Vagina (tissue), 2 donors: ENCODE measurements around the gene MUC6. TPM values are rescaled to one million over a fixed set of nuclear protein-coding genes. Genes with fewer than 3 reads are reported as not detected.

Source experiments
- DNase-seq, 2 donors: peaks; one replicate each; pipeline ENCODE4 v3.0.0-alpha.2; 2017; ENCODE audit errors: extremely low spot score in 2 of 2
- H3K27ac ChIP-seq: fragments of 200-600 bp; sonication (generic); one replicate; pipeline ENCODE4 v1.5.1; 2019
- H3K27me3 ChIP-seq: fragments of 200-600 bp; sonication (generic); one replicate; pipeline ENCODE4 v1.5.1; 2019
- H3K36me3 ChIP-seq, 2 donors: fragments of 200-600 bp; sonication (generic); one replicate each; pipeline ENCODE4 v1.5.1; 2017 to 2019
- H3K4me1 ChIP-seq: fragments of 200-600 bp; sonication (generic); one replicate; pipeline ENCODE4 v1.5.1; 2019
- H3K4me3 ChIP-seq, 2 donors: fragments of 200-600 bp; sonication (generic); 1 replicate in 1 of 2; 2 replicates in 1 of 2; pipeline ENCODE4 v1.5.1; 2016 to 2019
- H3K9me3 ChIP-seq: fragments of 200-600 bp; sonication (generic); one replicate; pipeline ENCODE4 v1.5.1; 2019
- POLR2A ChIP-seq, 2 donors: fragments of 450-650 bp; IDR thresholded peaks; one replicate each; pipeline ENCODE4 v1.6.1; 2017; ENCODE audit warnings: antibody characterized with exemption in 2 of 2, mild to moderate bottlenecking in 2 of 2, moderate library complexity in 2 of 2
- POLR2AphosphoS5 ChIP-seq, 2 donors: sonication (generic); formaldehyde crosslinking; IDR thresholded peaks; one replicate each; pipeline ENCODE4 v1.9.0; 2017; ENCODE audit warnings: antibody characterized with exemption in 2 of 2, mild to moderate bottlenecking in 2 of 2, low read depth in 1 of 2; ENCODE audit not compliant: insufficient read depth in 1 of 2
- intact Hi-C: fragments of 100-400 bp; cut with DNase I; formaldehyde crosslinking; loops from one replicate; pipeline ENCODE4 v1.15.1; 2023
- total RNA-seq: library from RNA; depleted of rRNA; stranded (reverse); fragments of >200 nt; gene quantifications from one replicate; pipeline ENCODE4 v1.2.3, GENCODE V29; 2016
- TF ChIP-seq, protein P1 (sequence below), 3 experiments: fragments of 450-650 bp in 2 of 3; fragments of 200-600 bp in 1 of 3; sonication (generic) in 1 of 3; IDR thresholded peaks; one replicate each; pipeline ENCODE4 v1.5.1; 2017 to 2019; ENCODE audit warnings: antibody characterized with exemption in 3 of 3, mild to moderate bottlenecking in 2 of 3, moderate library complexity in 2 of 3

The MUC6 gene
- total RNA-seq, 1 donor from 2014 or later, result not detected

DNA sequence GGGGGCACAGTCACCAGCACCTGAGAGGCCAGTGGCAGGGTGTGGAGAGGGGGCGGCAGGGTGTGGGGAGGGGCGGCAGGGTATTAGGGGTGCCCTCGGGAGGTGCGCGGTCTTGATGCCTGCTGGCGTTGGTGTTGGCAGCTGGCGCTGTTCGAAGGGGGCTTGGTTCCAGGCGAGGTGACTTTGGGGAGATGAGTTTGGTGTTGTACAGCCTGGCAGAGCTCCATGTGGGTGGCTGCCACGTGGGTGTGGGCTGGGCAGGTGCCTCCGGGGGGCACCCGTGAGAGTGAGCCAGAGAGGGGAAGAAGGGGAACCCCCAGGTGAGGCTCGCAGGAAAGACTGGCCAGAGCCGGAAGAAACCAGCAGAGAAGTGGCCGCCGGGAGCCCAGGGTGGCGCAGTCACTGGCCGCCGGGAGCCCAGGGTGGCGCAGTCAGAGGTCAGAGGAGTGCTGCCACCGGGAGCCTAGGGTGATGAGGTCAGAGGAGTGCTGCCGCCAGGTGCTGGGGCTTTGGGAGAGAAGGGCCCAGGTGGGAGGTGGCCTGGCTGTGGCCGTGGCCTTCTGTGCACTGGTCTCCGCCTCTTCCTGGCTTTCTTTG, 44.7 kb downstream of the MUC6 start:
- intact Hi-C loops, result no loop called here
- no peaks in the 10 kb centered on the region for H3K27me3 ChIP-seq
- TF ChIP-seq POLR2AphosphoS5 (IDR thresholded peaks at IDR 0.05; ENCODE audit: insufficient read depth in 1 of 2, low read depth in 1 of 2) (no peak), POLR2A (IDR thresholded peaks at IDR 0.05) (no peak)
- TF ChIP-seq, protein P1, sequence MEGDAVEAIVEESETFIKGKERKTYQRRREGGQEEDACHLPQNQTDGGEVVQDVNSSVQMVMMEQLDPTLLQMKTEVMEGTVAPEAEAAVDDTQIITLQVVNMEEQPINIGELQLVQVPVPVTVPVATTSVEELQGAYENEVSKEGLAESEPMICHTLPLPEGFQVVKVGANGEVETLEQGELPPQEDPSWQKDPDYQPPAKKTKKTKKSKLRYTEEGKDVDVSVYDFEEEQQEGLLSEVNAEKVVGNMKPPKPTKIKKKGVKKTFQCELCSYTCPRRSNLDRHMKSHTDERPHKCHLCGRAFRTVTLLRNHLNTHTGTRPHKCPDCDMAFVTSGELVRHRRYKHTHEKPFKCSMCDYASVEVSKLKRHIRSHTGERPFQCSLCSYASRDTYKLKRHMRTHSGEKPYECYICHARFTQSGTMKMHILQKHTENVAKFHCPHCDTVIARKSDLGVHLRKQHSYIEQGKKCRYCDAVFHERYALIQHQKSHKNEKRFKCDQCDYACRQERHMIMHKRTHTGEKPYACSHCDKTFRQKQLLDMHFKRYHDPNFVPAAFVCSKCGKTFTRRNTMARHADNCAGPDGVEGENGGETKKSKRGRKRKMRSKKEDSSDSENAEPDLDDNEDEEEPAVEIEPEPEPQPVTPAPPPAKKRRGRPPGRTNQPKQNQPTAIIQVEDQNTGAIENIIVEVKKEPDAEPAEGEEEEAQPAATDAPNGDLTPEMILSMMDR (IDR thresholded peaks at IDR 0.05), result no peak
- DNase-seq, result no peak
- peaks cover 12% of the 10 kb centered on the region for H3K4me1 ChIP-seq
- H3K27ac ChIP-seq, result no peak overlapping the region
- no peak overlapping the region for H3K4me3 ChIP-seq
- peaks cover 0 to 72% of the 10 kb centered on the region in 2 donors for H3K36me3 ChIP-seq
- H3K9me3 ChIP-seq, result no peaks in the 10 kb centered on the region

DNA sequence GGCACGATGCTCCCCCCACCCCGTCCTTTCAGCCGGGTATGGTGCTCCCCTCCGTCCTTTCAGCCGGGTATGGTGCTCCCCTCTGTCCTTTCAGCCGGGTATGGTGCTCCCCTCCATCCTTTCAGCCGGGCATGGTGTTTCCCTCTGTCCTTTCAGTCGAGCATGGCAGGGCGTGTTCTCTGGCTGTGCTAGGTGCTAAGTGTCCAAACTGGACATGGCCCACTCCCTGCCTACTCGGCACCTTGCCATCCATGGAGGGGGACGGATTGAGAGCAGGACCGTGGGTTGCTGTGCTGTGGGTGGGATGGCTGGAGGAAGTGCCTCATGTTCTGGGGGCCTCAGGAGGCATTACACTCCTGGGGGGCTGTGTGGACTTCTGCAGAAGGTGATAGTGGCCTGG, 45.5 kb downstream of the MUC6 start:
- Histone ChIP-seq H3K27me3 (no peaks in the 10 kb centered on the region), H3K4me3 (no peak overlapping the region), H3K36me3 (peaks cover 0 to 80% of the 10 kb centered on the region in 2 donors), H3K4me1 (peaks cover 14% of the 10 kb centered on the region), H3K27ac (no peak overlapping the region), H3K9me3 (no peaks in the 10 kb centered on the region)
- TF ChIP-seq, protein P1 (IDR thresholded peaks at IDR 0.05), result no peak
- no peak for TF ChIP-seq POLR2AphosphoS5 (IDR thresholded peaks at IDR 0.05; ENCODE audit: insufficient read depth in 1 of 2, low read depth in 1 of 2)
- TF ChIP-seq POLR2A (IDR thresholded peaks at IDR 0.05), result no peak
- intact Hi-C loops, result no loop called here
- no peak for DNase-seq

- Histone ChIP-seq H3K9me3 (no peaks in the 10 kb centered on the region), H3K27ac (no peak overlapping the region), H3K4me1 (peaks cover 9% of the 10 kb centered on the region), H3K27me3 (no peaks in the 10 kb centered on the region), H3K36me3 (peaks cover 0 to 86% of the 10 kb centered on the region in 2 donors), H3K4me3 (no peak overlapping the region)
- intact Hi-C loops, result no loop called here
- no peak for DNase-seq
- no peak for TF ChIP-seq POLR2AphosphoS5 (IDR thresholded peaks at IDR 0.05; ENCODE audit: insufficient read depth in 1 of 2, low read depth in 1 of 2)
- TF ChIP-seq, protein P1 (IDR thresholded peaks at IDR 0.05), result no peak
These were observed 46.4 kb downstream of the MUC6 start for GRCh38 chr11:990101-990500.

DNA sequence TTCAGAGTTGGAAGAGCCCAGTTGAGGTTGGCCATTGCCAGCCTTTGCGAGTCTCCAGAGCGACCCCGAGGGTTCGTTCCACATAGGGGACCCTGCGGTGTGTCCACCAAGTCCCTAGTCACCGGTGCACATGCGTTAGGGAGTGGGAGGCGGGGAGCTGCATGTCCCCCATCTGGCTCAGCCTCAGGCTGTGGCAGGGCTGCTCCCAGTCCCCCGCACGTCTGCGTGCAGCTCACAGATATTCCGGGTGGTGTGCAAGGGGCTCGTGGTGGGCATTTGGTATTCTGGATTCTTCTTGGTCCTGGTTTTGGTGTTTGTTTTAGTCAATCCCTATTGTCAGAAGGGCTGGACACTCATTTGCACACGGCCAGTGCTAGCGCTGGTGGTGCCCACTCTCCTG, 48.8 kb downstream of the MUC6 start:
- peaks cover 5% of the 10 kb centered on the region for H3K4me1 ChIP-seq
- DNase-seq, result no peak
- H3K9me3 ChIP-seq, result no peaks in the 10 kb centered on the region
- H3K27ac ChIP-seq, result no peak overlapping the region
- intact Hi-C loops, result no loop called here
- no peaks in the 10 kb centered on the region for H3K27me3 ChIP-seq
- H3K36me3 ChIP-seq, result peaks cover 0 to 74% of the 10 kb centered on the region in 2 donors
- TF ChIP-seq, protein P1 (IDR thresholded peaks at IDR 0.05), result no peak
- no peak for TF ChIP-seq POLR2AphosphoS5 (IDR thresholded peaks at IDR 0.05; ENCODE audit: insufficient read depth in 1 of 2, low read depth in 1 of 2)
- TF ChIP-seq POLR2A (IDR thresholded peaks at IDR 0.05), result no peak
- no peak overlapping the region for H3K4me3 ChIP-seq

GRCh38 chr11:986952-987305, 49.6 kb downstream of the MUC6 start:
- Histone ChIP-seq H3K4me1 (peaks cover 5% of the 10 kb centered on the region), H3K27me3 (no peaks in the 10 kb centered on the region), H3K4me3 (no peak overlapping the region), H3K9me3 (no peaks in the 10 kb centered on the region), H3K36me3 (peaks cover 0 to 66% of the 10 kb centered on the region in 2 donors), H3K27ac (no peak overlapping the region)
- intact Hi-C loops, result no loop called here
- peak in 1 of 2 donors; percentile 1 for TF ChIP-seq POLR2AphosphoS5 (IDR thresholded peaks at IDR 0.05; ENCODE audit: insufficient read depth in 1 of 2, low read depth in 1 of 2)
- TF ChIP-seq POLR2A (IDR thresholded peaks at IDR 0.05), result no peak
- TF ChIP-seq, protein P1 (IDR thresholded peaks at IDR 0.05), result no peak
- DNase-seq, result no peak
